ENCODE data around the gene LIME1. TPM values are rescaled to one million over a fixed set of nuclear protein-coding genes. Genes with fewer than 3 reads are reported as not detected.

Gene LIME1
- total RNA-seq, 4 donors from 2014 or later = 4.7 to 17.0 (median 7.2) TPM

- TF ChIP-seq EP300 (IDR thresholded peaks at IDR 0.05) = no peak
- no peak for TF ChIP-seq CTCF (IDR thresholded peaks at IDR 0.05)
- TF ChIP-seq POLR2A (IDR thresholded peaks at IDR 0.05) = no peak
- no peak for TF ChIP-seq POLR2AphosphoS5 (IDR thresholded peaks at IDR 0.05)
- Histone ChIP-seq H3K27me3 (no peaks in the 10 kb centered on the region), H3K36me3 (peaks cover 0 to 56% of the 10 kb centered on the region in 2 donors), H3K9me3 (no peaks in the 10 kb centered on the region), H3K27ac (no peak overlapping the region), H3K4me1 (peaks cover 0 to 34% (median 5%) of the 10 kb centered on the region in 3 donors), H3K4me3 (no peak overlapping the region)
- ATAC-seq = no peak
- 94% methylated on average over 15 of the region's 52 CpGs; no CpG with 5 or more reads in 1 of the 2 donors for WGBS, 2 donors (ENCODE audit: low coverage in 1 of 2)
Observed at GRCh38 chr20:63771046-63771707, 34.7 kb downstream of the LIME1 start.

- H3K4me3 ChIP-seq = no peak overlapping the region
- peaks cover 0 to 34% (median 5%) of the 10 kb centered on the region in 3 donors for H3K4me1 ChIP-seq
- ATAC-seq = peak; percentile 57
- H3K36me3 ChIP-seq = peaks cover 0 to 40% of the 10 kb centered on the region in 2 donors
- TF ChIP-seq CTCF (IDR thresholded peaks at IDR 0.05) = no peak
- no peak for TF ChIP-seq POLR2A (IDR thresholded peaks at IDR 0.05)
- TF ChIP-seq POLR2AphosphoS5 (IDR thresholded peaks at IDR 0.05) = no peak
- no peak overlapping the region for H3K27ac ChIP-seq
- H3K9me3 ChIP-seq = no peaks in the 10 kb centered on the region
- 71% methylated on average over 4 of the region's 20 CpGs; no CpG with 5 or more reads in 1 of the 2 donors for WGBS, 2 donors (ENCODE audit: low coverage in 1 of 2)
- H3K27me3 ChIP-seq = no peaks in the 10 kb centered on the region
Observed at GRCh38 chr20:63772781-63773518, 36.5 kb downstream of the LIME1 start.

- no peak for ATAC-seq
- Histone ChIP-seq H3K4me1 (peaks cover 0 to 34% (median 5%) of the 10 kb centered on the region in 3 donors), H3K27me3 (no peaks in the 10 kb centered on the region), H3K9me3 (no peaks in the 10 kb centered on the region), H3K27ac (no peak overlapping the region), H3K4me3 (no peak overlapping the region), H3K36me3 (peaks cover 0 to 32% of the 10 kb centered on the region in 2 donors)
- TF ChIP-seq POLR2A (IDR thresholded peaks at IDR 0.05) (no peak), CTCF (IDR thresholded peaks at IDR 0.05) (no peak), POLR2AphosphoS5 (IDR thresholded peaks at IDR 0.05) (no peak), EP300 (IDR thresholded peaks at IDR 0.05) (no peak)
- 80 to 100% methylated on average over 4 to 5 of the region's 33 CpGs for WGBS, 2 donors (ENCODE audit: low coverage in 1 of 2)
Observed at GRCh38 chr20:63773571-63774241, 37.2 kb downstream of the LIME1 start.

GRCh38 chr20:63774306-63774705 is 37.8 kb downstream of the LIME1 start:
- Histone ChIP-seq H3K27me3 (no peaks in the 10 kb centered on the region), H3K27ac (no peak overlapping the region), H3K4me3 (no peak overlapping the region), H3K4me1 (peaks cover 0 to 34% (median 5%) of the 10 kb centered on the region in 3 donors), H3K9me3 (no peaks in the 10 kb centered on the region), H3K36me3 (peaks cover 0 to 26% of the 10 kb centered on the region in 2 donors)
- no peak for TF ChIP-seq CTCF (IDR thresholded peaks at IDR 0.05)
- no peak for TF ChIP-seq POLR2A (IDR thresholded peaks at IDR 0.05)
- no peak for TF ChIP-seq EP300 (IDR thresholded peaks at IDR 0.05)
- no peak for TF ChIP-seq POLR2AphosphoS5 (IDR thresholded peaks at IDR 0.05)
- 73 to 83% methylated on average over 2 to 4 of the region's 15 CpGs for WGBS, 2 donors (ENCODE audit: low coverage in 1 of 2)
- no peak for ATAC-seq

All from gastroesophageal sphincter (tissue), 4 donors.